Sigmoid colon (tissue), 4 donors: ENCODE results near the gene CYP2A7.
"Not testable (repeated sequence)": the region's sequence is repeated elsewhere in the genome, so short reads cannot be mapped to it uniquely, and the experiment has no call there.

Source experiments
- POLR2AphosphoS5 ChIP-seq, 4 donors: sonication (generic); formaldehyde crosslinking; IDR thresholded peaks; one replicate each; pipeline ENCODE4 v1.6.1; 2017; ENCODE audit warnings: antibody characterized with exemption in 4 of 4
- TF ChIP-seq, protein P1 (sequence below), 4 experiments: fragments of 450-650 bp in 3 of 4; fragments of 200-600 bp in 1 of 4; IDR thresholded peaks; one replicate each; pipeline ENCODE4 v1.5.1; 2016 to 2019; ENCODE audit warnings: antibody characterized with exemption in 4 of 4, mild to moderate bottlenecking in 3 of 4, moderate library complexity in 2 of 4

GRCh38 chr19:40864739-40865496, 17.1 kb downstream of the CYP2A7 start:
- TF ChIP-seq POLR2AphosphoS5 (IDR thresholded peaks at IDR 0.05): not testable (repeated sequence)
- TF ChIP-seq, protein P1, sequence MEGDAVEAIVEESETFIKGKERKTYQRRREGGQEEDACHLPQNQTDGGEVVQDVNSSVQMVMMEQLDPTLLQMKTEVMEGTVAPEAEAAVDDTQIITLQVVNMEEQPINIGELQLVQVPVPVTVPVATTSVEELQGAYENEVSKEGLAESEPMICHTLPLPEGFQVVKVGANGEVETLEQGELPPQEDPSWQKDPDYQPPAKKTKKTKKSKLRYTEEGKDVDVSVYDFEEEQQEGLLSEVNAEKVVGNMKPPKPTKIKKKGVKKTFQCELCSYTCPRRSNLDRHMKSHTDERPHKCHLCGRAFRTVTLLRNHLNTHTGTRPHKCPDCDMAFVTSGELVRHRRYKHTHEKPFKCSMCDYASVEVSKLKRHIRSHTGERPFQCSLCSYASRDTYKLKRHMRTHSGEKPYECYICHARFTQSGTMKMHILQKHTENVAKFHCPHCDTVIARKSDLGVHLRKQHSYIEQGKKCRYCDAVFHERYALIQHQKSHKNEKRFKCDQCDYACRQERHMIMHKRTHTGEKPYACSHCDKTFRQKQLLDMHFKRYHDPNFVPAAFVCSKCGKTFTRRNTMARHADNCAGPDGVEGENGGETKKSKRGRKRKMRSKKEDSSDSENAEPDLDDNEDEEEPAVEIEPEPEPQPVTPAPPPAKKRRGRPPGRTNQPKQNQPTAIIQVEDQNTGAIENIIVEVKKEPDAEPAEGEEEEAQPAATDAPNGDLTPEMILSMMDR (IDR thresholded peaks at IDR 0.05): not testable (repeated sequence)
